ENCODE results near the gene STAG1.
"Not testable (repeated sequence)": the region's sequence is repeated elsewhere in the genome, so short reads cannot be mapped to it uniquely, and the experiment has no call there.

Gene STAG1

GRCh38 chr3:136604961-136605360 is 147.2 kb downstream of the STAG1 start:
- in situ Hi-C loops (cut with MboI; ENCODE audit: low sequenced_read_pairs), result no loop called here

- in situ Hi-C loops (cut with MboI; ENCODE audit: low sequenced_read_pairs), result no loop called here
These were observed 149.4 kb downstream of the STAG1 start for GRCh38 chr3:136602818-136603217.

- in situ Hi-C loops (cut with MboI; ENCODE audit: low sequenced_read_pairs), result no loop called here
These were observed 156.1 kb downstream of the STAG1 start for GRCh38 chr3:136595913-136596697.

- in situ Hi-C loops (cut with MboI; ENCODE audit: low sequenced_read_pairs), result no loop called here
These were observed 165.6 kb downstream of the STAG1 start for GRCh38 chr3:136586580-136586979.

GRCh38 chr3:136584728-136585127 is 167.4 kb downstream of the STAG1 start:
- in situ Hi-C loops (cut with MboI; ENCODE audit: low sequenced_read_pairs), result no loop called here

- in situ Hi-C loops (cut with MboI; ENCODE audit: low sequenced_read_pairs), result no loop called here
These were observed 168.4 kb downstream of the STAG1 start for GRCh38 chr3:136583823-136584222.

- in situ Hi-C loops (cut with MboI; ENCODE audit: low sequenced_read_pairs), result no loop called here
These were observed 174.4 kb downstream of the STAG1 start for GRCh38 chr3:136577791-136578190.

- in situ Hi-C loops (cut with MboI; ENCODE audit: low sequenced_read_pairs), result no loop called here
These were observed 175.7 kb downstream of the STAG1 start for GRCh38 chr3:136576279-136577009.

GRCh38 chr3:136567599-136568188 is 184.5 kb downstream of the STAG1 start:
- in situ Hi-C loops (cut with MboI; ENCODE audit: low sequenced_read_pairs), result no loop called here

- in situ Hi-C loops (cut with MboI; ENCODE audit: low sequenced_read_pairs), result not testable (repeated sequence)
These were observed 187.2 kb downstream of the STAG1 start for GRCh38 chr3:136564962-136565361.

GRCh38 chr3:136562026-136562425 is 190.2 kb downstream of the STAG1 start:
- in situ Hi-C loops (cut with MboI; ENCODE audit: low sequenced_read_pairs), result no loop called here

- in situ Hi-C loops (cut with MboI; ENCODE audit: low sequenced_read_pairs), result no loop called here
These were observed 192.3 kb downstream of the STAG1 start for GRCh38 chr3:136559896-136560295.

GRCh38 chr3:136549461-136549860 is 202.7 kb downstream of the STAG1 start:
- in situ Hi-C loops (cut with MboI; ENCODE audit: low sequenced_read_pairs), result not testable (repeated sequence)

GRCh38 chr3:136547293-136547692 is 204.9 kb downstream of the STAG1 start:
- in situ Hi-C loops (cut with MboI; ENCODE audit: low sequenced_read_pairs), result no loop called here

- in situ Hi-C loops (cut with MboI; ENCODE audit: low sequenced_read_pairs), result no loop called here
These were observed 205.5 kb downstream of the STAG1 start for GRCh38 chr3:136546720-136547119.

GRCh38 chr3:136545664-136546268 is 206.4 kb downstream of the STAG1 start:
- in situ Hi-C loops (cut with MboI; ENCODE audit: low sequenced_read_pairs), result no loop called here

- in situ Hi-C loops (cut with MboI; ENCODE audit: low sequenced_read_pairs), result no loop called here
These were observed 207.6 kb downstream of the STAG1 start for GRCh38 chr3:136544532-136544931.

- in situ Hi-C loops (cut with MboI; ENCODE audit: low sequenced_read_pairs), result no loop called here
These were observed 208.8 kb downstream of the STAG1 start for GRCh38 chr3:136543385-136543784.

GRCh38 chr3:136535906-136536305 is 216.3 kb downstream of the STAG1 start:
- in situ Hi-C loops (cut with MboI; ENCODE audit: low sequenced_read_pairs), result no loop called here

- in situ Hi-C loops (cut with MboI; ENCODE audit: low sequenced_read_pairs), result no loop called here
These were observed 219.4 kb downstream of the STAG1 start for GRCh38 chr3:136532766-136533165.

- in situ Hi-C loops (cut with MboI; ENCODE audit: low sequenced_read_pairs), result no loop called here
These were observed 234.1 kb downstream of the STAG1 start for GRCh38 chr3:136518102-136518501.

Data from HL-60/S4 treated with retinoic acid at 250 ng/mL for 4 days and 3 days (cell line).